B cell (primary cell): ENCODE measurements around the gene DMAP1. TPM values are rescaled to one million over a fixed set of nuclear protein-coding genes. Genes with fewer than 3 reads are reported as not detected.

ENCODE experiments used
- ATAC-seq: fragments of 200-7000 bp; cut with Tn5 transposase; one replicate; pipeline ENCODE4 v1.10.0; 2021; ENCODE audit warnings: low read depth, mild to moderate bottlenecking, moderate number of reproducible peaks, moderate library complexity
- CTCF ChIA-PET: fragments of 350-600 bp; sonication (Branson Sonifier 250); formaldehyde crosslinking; loops from one replicate; lab custom pipeline; 2021; ENCODE audit warnings: antibody characterized with exemption, inconsistent platforms; lab: Charles Lee
- POLR2A ChIA-PET: fragments of 350-600 bp; sonication (Branson Sonifier 250); formaldehyde crosslinking; loops from one replicate; lab custom pipeline; 2021; ENCODE audit warnings: antibody characterized with exemption; lab: Charles Lee
- DNase-seq: peaks from one replicate; pipeline ENCODE4 v3.0.0; 2013
- H2AFZ ChIP-seq: 2 replicates; pipeline ENCODE4 v1.6.1; 2012; ENCODE audit warnings: mild to moderate bottlenecking, low read depth, low read length; ENCODE audit not compliant: insufficient read depth, poor library complexity, severe bottlenecking
- H3K27ac ChIP-seq, 2 donors: 1 replicate in 1 of 2; 2 replicates in 1 of 2; pipeline ENCODE4 v1.5.1; 2012 to 2013; ENCODE audit warnings: low read length in 2 of 2, mild to moderate bottlenecking in 2 of 2, moderate library complexity in 1 of 2
- H3K27me3 ChIP-seq, 4 experiments: fragments of 200-600 bp in 1 of 4; sonication (generic) in 1 of 4; replicated peaks in 1 of 4; 1 replicate in 2 of 4; 2 replicates in 2 of 4; pipeline versions ENCODE4 v1.6.1 to v1.7.0; 2013 to 2016; ENCODE audit warnings: low read length in 3 of 4, mild to moderate bottlenecking in 2 of 4, mixed read lengths in 1 of 4, moderate library complexity in 1 of 4; ENCODE audit not compliant: insufficient read depth in 4 of 4, control insufficient read depth in 3 of 4; ENCODE audit errors: control extremely low read depth in 1 of 4
- H3K36me3 ChIP-seq, 2 experiments: replicated peaks in 1 of 2; 1 replicate in 1 of 2; 2 replicates in 1 of 2; pipeline versions ENCODE4 v1.6.1 to v1.7.1; 2013; ENCODE audit warnings: low read length in 1 of 2; ENCODE audit not compliant: insufficient read depth in 2 of 2, control insufficient read depth in 1 of 2; ENCODE audit errors: control extremely low read depth in 1 of 2, extremely low read depth in 1 of 2
- H3K4me1 ChIP-seq, 2 donors: fragments of 200-600 bp in 1 of 2; sonication (generic) in 1 of 2; 1 replicate in 1 of 2; 2 replicates in 1 of 2; pipeline versions ENCODE4 v1.5.1 to v1.6.1; 2013 to 2017; ENCODE audit warnings: low read length in 2 of 2; ENCODE audit not compliant: control insufficient read depth in 2 of 2, insufficient read depth in 2 of 2
- H3K4me2 ChIP-seq: replicated peaks from 2 replicates; pipeline ENCODE3; 2012; ENCODE audit warnings: mild to moderate bottlenecking, low read depth, low read length; ENCODE audit not compliant: poor library complexity, severe bottlenecking
- H3K4me3 ChIP-seq, 5 experiments: fragments of 200-600 bp in 1 of 5; sonication (generic) in 1 of 5; 1 replicate in 3 of 5; 2 replicates in 2 of 5; pipeline versions ENCODE4 v1.5.1 to v1.7.0; 2011 to 2016; ENCODE audit warnings: low read length in 4 of 5, mild to moderate bottlenecking in 4 of 5, low read depth in 2 of 5, control low read depth in 1 of 5, moderate library complexity in 1 of 5; ENCODE audit not compliant: insufficient read depth in 1 of 5; ENCODE audit errors: control extremely low read depth in 1 of 5, extremely low read depth in 1 of 5
- H3K79me2 ChIP-seq: fragments of 200-600 bp; sonication (generic); one replicate; pipeline ENCODE4 v1.6.0; 2016; ENCODE audit warnings: low read length; ENCODE audit not compliant: control insufficient read depth, insufficient read depth
- H3K9ac ChIP-seq: fragments of 200-600 bp; sonication (generic); 2 replicates; pipeline ENCODE4 v1.6.1; 2017; ENCODE audit warnings: mild to moderate bottlenecking, low read length, moderate library complexity
- H3K9me3 ChIP-seq, 3 donors: one replicate each; pipeline versions ENCODE4 v1.6.1 to v1.7.1; 2013; ENCODE audit warnings: low read length in 2 of 3; ENCODE audit not compliant: control insufficient read depth in 2 of 3, insufficient read depth in 1 of 3; ENCODE audit errors: control extremely low read depth in 1 of 3
- H4K20me1 ChIP-seq: 2 replicates; pipeline ENCODE4 v1.6.0; 2012; ENCODE audit warnings: mild to moderate bottlenecking, low read length; ENCODE audit not compliant: insufficient read depth, control insufficient read depth, poor library complexity, severe bottlenecking
- H3K27ac Mint-ChIP-seq: one replicate; pipeline ENCODE4 v1.8.0; 2021; ENCODE audit warnings: mixed read lengths
- H3K27me3 Mint-ChIP-seq: one replicate; pipeline ENCODE4 v1.8.0; 2021; ENCODE audit warnings: mixed read lengths
- H3K4me1 Mint-ChIP-seq: one replicate; pipeline ENCODE4 v1.8.0; 2021; ENCODE audit warnings: mixed read lengths
- H3K4me3 Mint-ChIP-seq: one replicate; pipeline ENCODE4 v1.8.0; 2021; ENCODE audit warnings: mixed read lengths
- H3K9me3 Mint-ChIP-seq: one replicate; pipeline ENCODE4 v1.8.0; 2022; ENCODE audit warnings: mixed read lengths; ENCODE audit not compliant: insufficient read depth
- CTCF ChIP-seq: fragments of 200-600 bp; IDR thresholded peaks from one replicate; pipeline ENCODE4 v1.8.0; 2022; ENCODE audit warnings: antibody characterized with exemption, mild to moderate bottlenecking
- EZH2 ChIP-seq: IDR thresholded peaks from 2 replicates; pipeline ENCODE4 v1.6.1; 2012; ENCODE audit warnings: borderline replicate concordance, low read depth, mild to moderate bottlenecking, moderate library complexity, low read length; ENCODE audit not compliant: insufficient read depth, poor library complexity, severe bottlenecking
- WGBS: methylation state at CpG from one replicate; pipeline ENCODE4 v1.1.5; 2013; ENCODE audit warnings: missing lambda C conversion rate; ENCODE audit not compliant: insufficient coverage; 5-methylcytosine and 5-hydroxymethylcytosine counted together
- intact Hi-C: fragments of 100-400 bp; cut with micrococcal nuclease; formaldehyde crosslinking; loops from one replicate; pipeline ENCODE4 v1.10.0; 2022
- polyA plus RNA-seq: library from polyadenylated mRNA; depleted of rRNA; stranded (reverse); fragments of >200 nt; gene quantifications from 2 replicates; pipeline ENCODE4 v1.2.3, GENCODE V29; 2012
- total RNA-seq, 2 donors: library from RNA; stranded (reverse); fragments of 120-200 nt in 1 of 2; gene quantifications; 1 replicate in 1 of 2; 2 replicates in 1 of 2; pipeline versions ENCODE4 v1.2.3 to v1.2.4, GENCODE V29; 2013 to 2022

The DMAP1 gene
- total and polyA plus RNA-seq, 2 donors (not counting 1 experiment from before 2014, with no cell fraction given) = 88.5 to 116 TPM

- H3K79me2 ChIP-seq = no peaks in the 10 kb centered on the region
- Mint-ChIP-seq H3K4me3 (no peak overlapping the region), H3K27ac (no peak overlapping the region), H3K27me3 (no peaks in the 10 kb centered on the region), H3K9me3 (no peaks in the 10 kb centered on the region), H3K4me1 (no peaks in the 10 kb centered on the region)
- H3K4me2 ChIP-seq = no peak overlapping the region
- H3K36me3 ChIP-seq = peaks cover 0 to 21% of the 10 kb centered on the region in 2 experiments
- H3K9ac ChIP-seq = no peak overlapping the region
- DNase-seq (no peak), ATAC-seq (no peak)
- no peaks in the 10 kb centered on the region for H3K27me3 ChIP-seq
- H3K4me1 ChIP-seq = no peaks in the 10 kb centered on the region
- TF ChIP-seq CTCF = no peak
- TF ChIP-seq EZH2 = no peak
- H3K4me3 ChIP-seq = no peak overlapping the region
- ChIA-PET CTCF (no interaction called here), POLR2A (no interaction called here)
- no peaks in the 10 kb centered on the region for H4K20me1 ChIP-seq
- WGBS = 96% methylated on average over 27 of the region's 33 CpGs
- intact Hi-C loops = no loop called here
- no peak overlapping the region for H2AFZ ChIP-seq
- no peaks in the 10 kb centered on the region for H3K9me3 ChIP-seq
- no peak overlapping the region for H3K27ac ChIP-seq
These were observed 37.0 kb downstream of the DMAP1 start for GRCh38 chr1:44250068-44250781.

- H3K27ac ChIP-seq = no peak overlapping the region
- H3K9me3 ChIP-seq = no peaks in the 10 kb centered on the region
- ChIA-PET POLR2A (no interaction called here), CTCF (no interaction called here)
- WGBS = no CpG with 5 or more reads among the region's 1 CpG
- Mint-ChIP-seq H3K4me3 (no peak overlapping the region), H3K4me1 (no peaks in the 10 kb centered on the region), H3K27me3 (no peaks in the 10 kb centered on the region), H3K9me3 (no peaks in the 10 kb centered on the region), H3K27ac (no peak overlapping the region)
- H3K9ac ChIP-seq = no peak overlapping the region
- H3K36me3 ChIP-seq = peaks cover 0 to 17% of the 10 kb centered on the region in 2 experiments
- no peak for TF ChIP-seq CTCF
- no peak for TF ChIP-seq EZH2
- DNase-seq (no peak), ATAC-seq (no peak)
- no peak overlapping the region for H2AFZ ChIP-seq
- no peaks in the 10 kb centered on the region for H3K79me2 ChIP-seq
- intact Hi-C loops = no loop called here
- H3K4me3 ChIP-seq = no peak overlapping the region
- H3K4me2 ChIP-seq = no peak overlapping the region
- H4K20me1 ChIP-seq = no peaks in the 10 kb centered on the region
- H3K4me1 ChIP-seq = no peaks in the 10 kb centered on the region
- no peaks in the 10 kb centered on the region for H3K27me3 ChIP-seq
These were observed 38.2 kb downstream of the DMAP1 start for GRCh38 chr1:44251486-44251885.
